Stimulated activated naive CD8-positive, alpha-beta T cell treated with anti-CD3 and anti-CD28 coated beads, Interleukin-15, Interleukin-2, amounts not matched to agents 100 ng/mL and 50 ng/mL, for 24 hours (primary cell): ENCODE measurements around the gene CBFA2T2.
A peak's percentile ranks its signal among the peaks of the same experiment; 100 is the strongest.

ENCODE experiments used
- H3K27ac Mint-ChIP-seq: one replicate; pipeline ENCODE4 v1.8.0; 2021; ENCODE audit warnings: mild to moderate bottlenecking, mixed read lengths
- H3K27me3 Mint-ChIP-seq: one replicate; pipeline ENCODE4 v1.8.0; 2021; ENCODE audit warnings: mixed read lengths
- H3K36me3 Mint-ChIP-seq: one replicate; pipeline ENCODE4 v1.8.0; 2021; ENCODE audit warnings: low read depth, mixed read lengths
- H3K4me1 Mint-ChIP-seq: one replicate; pipeline ENCODE4 v1.8.0; 2021; ENCODE audit warnings: low read depth, mixed read lengths
- H3K4me3 Mint-ChIP-seq: one replicate; pipeline ENCODE4 v1.8.0; 2021; ENCODE audit warnings: mild to moderate bottlenecking, mixed read lengths
- H3K9me3 Mint-ChIP-seq: one replicate; pipeline ENCODE4 v1.8.0; 2021; ENCODE audit warnings: mixed read lengths

CBFA2T2 gene

DNA sequence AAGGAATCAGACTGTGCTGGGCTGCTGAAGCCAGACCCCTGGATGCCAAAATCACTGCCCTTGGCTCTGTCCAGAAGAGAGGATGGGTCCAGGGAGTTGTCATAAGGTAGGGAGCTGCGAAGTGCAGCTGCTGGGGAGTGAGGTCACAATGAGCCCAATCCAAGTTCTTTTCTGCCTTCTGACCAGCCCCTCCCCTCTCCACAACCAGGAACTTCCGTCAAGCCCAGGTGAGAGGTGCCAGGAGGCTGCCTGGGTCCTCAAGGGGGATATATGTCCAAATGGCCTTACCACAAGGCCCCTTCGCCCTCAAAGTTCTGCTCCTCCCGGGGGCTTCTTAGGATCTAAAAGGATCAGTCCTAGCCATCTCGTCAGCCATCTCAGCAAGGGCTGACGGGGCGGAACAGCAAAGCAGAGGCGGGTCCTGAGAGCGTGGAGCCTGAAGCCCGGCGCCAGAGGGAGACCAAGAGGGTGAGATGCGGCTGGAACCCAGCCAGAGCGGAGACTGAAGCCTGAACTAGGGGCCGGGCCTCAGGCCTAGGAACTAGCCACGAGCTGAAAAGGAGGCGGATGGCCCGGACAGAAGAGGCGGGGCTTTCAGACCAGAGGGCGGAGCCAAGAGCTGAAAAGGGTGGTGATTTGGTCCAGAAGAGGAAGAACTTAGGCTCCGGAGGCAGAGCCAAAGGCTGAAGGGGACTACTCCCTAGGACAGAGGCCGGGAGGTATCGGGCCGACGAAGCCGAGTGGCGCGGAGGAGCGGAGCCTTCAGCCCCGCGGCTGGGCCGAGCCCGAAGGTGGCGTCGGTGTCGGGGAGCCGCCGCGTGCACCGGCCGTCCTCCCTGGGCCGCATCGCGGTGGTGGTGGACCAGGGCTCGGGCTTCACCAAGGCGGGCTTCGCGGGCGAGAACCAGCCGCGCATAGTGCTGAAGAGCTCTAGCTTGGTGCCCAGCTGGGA lies 176.7 kb downstream of the CBFA2T2 start, which contains the start of gene ACTL10:
Gene ACTL10 (plus strand): TSS at position 651 of the 952 bp plus-strand sequence. CDS start 555 bp downstream, outside the sequence.
- Mint-ChIP-seq H3K4me1 (peaks cover 37% of the 10 kb centered on the region), H3K27ac (peak within 1 kb of the TSS; percentile 95), H3K36me3 (peaks cover 4% of the 10 kb centered on the region), H3K9me3 (no peaks in the 10 kb centered on the region), H3K4me3 (peak within 1 kb of the TSS; percentile 91), H3K27me3 (no peaks in the 10 kb centered on the region)

DNA sequence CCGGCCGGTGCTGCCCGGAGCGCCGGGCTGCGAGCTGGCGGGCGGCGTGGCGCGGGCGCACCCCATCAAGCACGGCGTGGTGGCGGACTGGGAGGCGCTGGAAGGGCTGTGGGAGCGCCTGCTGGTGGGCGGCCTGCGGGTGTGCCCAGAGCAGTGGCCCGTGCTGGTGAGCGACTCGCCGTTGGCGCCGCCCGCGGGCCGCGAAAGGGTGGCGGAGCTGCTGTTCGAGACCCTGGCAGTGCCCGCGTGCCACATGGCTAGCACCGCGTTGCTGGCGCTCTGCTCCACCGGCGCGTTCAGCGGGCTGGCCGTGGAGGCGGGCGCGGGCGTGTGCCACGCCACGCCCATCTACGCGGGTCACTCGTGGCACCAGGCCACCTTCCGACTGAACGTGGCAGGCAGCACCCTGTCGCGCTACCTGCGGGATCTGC lies 177.4 kb downstream of the CBFA2T2 start:
- Mint-ChIP-seq H3K4me1 (peaks cover 37% of the 10 kb centered on the region), H3K36me3 (peaks cover 4% of the 10 kb centered on the region), H3K9me3 (no peaks in the 10 kb centered on the region), H3K27me3 (no peaks in the 10 kb centered on the region), H3K4me3 (peak overlapping the region; percentile 91), H3K27ac (peak overlapping the region; percentile 52)

DNA sequence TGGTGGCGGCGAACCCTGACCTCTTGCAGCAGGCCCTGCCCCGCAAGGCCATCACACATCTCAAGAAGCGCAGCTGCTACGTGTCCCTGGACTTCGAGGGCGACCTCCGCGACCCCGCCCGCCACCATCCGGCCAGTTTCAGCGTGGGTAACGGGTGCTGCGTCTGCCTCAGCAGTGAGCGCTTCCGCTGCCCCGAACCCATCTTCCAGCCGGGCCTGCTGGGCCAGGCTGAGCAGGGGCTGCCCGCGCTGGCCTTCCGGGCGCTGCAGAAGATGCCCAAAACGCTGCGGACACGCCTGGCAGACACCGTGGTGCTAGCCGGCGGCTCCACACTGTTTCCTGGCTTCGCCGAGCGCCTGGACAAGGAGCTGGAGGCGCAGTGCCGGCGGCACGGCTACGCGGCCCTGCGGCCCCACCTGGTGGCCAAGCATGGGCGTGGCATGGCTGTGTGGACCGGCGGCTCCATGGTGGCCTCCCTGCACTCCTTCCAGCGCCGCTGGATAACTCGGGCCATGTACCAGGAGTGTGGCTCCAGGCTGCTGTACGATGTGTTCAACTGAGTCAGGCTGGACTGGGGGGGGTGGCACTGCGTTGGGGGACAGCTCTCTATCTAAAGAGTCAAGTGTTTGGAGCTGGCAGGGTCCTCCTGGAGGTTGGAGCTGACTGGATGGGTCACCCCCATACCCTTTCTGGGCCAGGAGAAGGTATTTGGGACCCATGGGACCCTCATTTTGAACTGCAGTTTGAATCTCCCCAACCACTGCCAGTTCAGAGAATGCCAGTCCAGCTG lies 178.0 kb downstream of the CBFA2T2 start:
- no peaks in the 10 kb centered on the region for H3K27me3 Mint-ChIP-seq
- H3K4me3 Mint-ChIP-seq: peak overlapping the region; percentile 91
- H3K36me3 Mint-ChIP-seq: peaks cover 4% of the 10 kb centered on the region
- peaks cover 36% of the 10 kb centered on the region for H3K4me1 Mint-ChIP-seq
- no peaks in the 10 kb centered on the region for H3K9me3 Mint-ChIP-seq
- H3K27ac Mint-ChIP-seq: peak overlapping the region; percentile 52

DNA sequence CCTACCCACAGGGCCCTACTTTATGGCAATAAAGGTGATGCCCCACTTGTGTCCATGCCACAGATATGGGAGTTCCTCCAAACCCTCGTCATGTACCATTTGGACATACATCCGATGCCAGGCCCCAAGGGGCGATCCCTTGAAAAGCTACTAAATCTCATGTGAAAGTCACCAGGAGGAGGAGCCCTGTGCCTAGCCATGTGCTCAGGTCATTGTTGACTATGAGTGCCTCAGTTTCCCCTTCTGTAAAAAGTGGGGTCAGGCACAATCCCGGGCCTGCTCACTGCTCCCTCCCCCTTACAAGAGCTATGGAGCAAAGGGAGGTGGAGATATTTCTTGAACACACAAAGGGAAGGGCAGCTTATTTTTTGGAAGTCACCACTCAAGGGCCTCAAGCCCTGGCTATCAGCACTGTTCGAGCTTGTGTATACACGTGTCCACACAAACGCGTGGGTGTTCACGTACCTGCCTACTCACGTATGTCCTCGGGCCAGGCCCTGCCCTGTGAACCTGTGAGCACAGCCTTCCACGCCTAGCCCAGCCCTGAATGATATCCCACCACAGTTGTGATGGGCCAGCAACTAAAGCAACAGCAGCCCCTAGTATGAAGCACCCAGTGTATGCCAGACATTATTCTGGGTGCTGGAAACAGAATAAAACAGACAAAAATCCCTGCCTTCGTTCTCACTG lies 178.7 kb downstream of the CBFA2T2 start:
- peak overlapping the region; percentile 40 for H3K27ac Mint-ChIP-seq

DNA sequence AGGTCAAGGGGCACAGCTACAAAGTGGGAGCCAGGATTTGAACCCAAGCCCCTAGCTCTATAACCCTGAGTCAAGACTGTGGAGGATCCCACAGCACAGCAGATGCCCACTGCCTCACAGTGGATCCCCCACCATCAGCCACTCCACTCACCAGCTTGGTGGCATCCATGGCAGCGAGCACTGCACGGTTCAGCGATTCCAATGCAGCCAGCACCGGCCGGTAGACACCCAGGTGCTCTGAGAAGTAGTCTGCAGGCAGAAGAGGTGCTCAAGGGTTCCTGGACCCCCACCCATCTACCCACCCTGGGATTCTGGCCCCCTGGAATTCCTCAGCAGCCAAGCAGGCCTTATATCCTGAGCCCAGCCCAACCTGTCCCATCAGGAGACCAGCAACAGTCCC lies 179.3 kb downstream of the CBFA2T2 start:
- Mint-ChIP-seq H3K4me3 (peak overlapping the region; percentile 91), H3K9me3 (no peaks in the 10 kb centered on the region), H3K27ac (no peak overlapping the region), H3K36me3 (peaks cover 4% of the 10 kb centered on the region), H3K27me3 (no peaks in the 10 kb centered on the region), H3K4me1 (peaks cover 40% of the 10 kb centered on the region)

More for the DNA sequence above, 178.7 kb downstream of the CBFA2T2 start:
- Mint-ChIP-seq H3K4me3 (peak overlapping the region; percentile 91), H3K27me3 (no peaks in the 10 kb centered on the region), H3K9me3 (no peaks in the 10 kb centered on the region), H3K4me1 (peaks cover 40% of the 10 kb centered on the region), H3K36me3 (peaks cover 4% of the 10 kb centered on the region)

DNA sequence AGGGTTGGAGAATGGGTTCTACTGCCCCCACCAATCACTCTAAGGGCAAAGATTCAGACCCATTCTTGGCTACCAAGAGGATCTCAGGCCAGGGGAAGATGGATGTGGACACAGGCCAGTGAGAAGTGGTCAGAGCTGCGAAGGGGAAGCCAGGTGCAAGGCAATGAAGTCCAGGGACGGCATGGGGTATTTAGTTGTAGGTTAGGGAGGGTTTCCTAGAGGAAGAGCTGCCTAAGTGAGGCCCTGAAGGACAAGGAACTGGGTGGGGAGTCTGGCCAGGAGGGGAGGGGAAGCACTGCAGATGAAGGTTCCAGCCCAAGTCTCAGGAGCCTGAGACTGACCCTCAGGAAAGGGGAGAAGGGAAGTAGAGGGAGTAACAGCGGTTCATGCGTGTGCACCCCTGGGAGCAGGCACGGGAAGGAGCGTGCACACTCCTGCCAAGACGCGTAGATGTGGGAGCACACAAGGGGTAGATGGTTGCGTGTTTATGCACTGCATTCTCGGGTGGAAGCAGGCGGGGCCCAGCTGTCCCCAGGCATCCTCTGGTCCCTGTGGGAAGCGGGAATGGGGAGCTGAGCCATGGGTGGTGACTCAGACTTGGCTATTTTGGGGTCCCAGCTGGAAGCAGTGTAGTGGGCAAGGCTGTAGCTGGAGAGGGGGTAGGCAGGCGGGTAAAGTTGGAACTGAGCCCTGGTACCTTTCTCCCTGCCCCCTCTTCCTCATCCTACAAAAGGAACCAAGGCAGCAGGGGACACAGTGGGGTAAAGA lies 180.2 kb downstream of the CBFA2T2 start:
- no peaks in the 10 kb centered on the region for H3K27me3 Mint-ChIP-seq
- H3K36me3 Mint-ChIP-seq: peaks cover 4% of the 10 kb centered on the region
- H3K9me3 Mint-ChIP-seq: no peaks in the 10 kb centered on the region
- H3K4me3 Mint-ChIP-seq: no peak overlapping the region
- H3K27ac Mint-ChIP-seq: no peak overlapping the region
- peaks cover 37% of the 10 kb centered on the region for H3K4me1 Mint-ChIP-seq

DNA sequence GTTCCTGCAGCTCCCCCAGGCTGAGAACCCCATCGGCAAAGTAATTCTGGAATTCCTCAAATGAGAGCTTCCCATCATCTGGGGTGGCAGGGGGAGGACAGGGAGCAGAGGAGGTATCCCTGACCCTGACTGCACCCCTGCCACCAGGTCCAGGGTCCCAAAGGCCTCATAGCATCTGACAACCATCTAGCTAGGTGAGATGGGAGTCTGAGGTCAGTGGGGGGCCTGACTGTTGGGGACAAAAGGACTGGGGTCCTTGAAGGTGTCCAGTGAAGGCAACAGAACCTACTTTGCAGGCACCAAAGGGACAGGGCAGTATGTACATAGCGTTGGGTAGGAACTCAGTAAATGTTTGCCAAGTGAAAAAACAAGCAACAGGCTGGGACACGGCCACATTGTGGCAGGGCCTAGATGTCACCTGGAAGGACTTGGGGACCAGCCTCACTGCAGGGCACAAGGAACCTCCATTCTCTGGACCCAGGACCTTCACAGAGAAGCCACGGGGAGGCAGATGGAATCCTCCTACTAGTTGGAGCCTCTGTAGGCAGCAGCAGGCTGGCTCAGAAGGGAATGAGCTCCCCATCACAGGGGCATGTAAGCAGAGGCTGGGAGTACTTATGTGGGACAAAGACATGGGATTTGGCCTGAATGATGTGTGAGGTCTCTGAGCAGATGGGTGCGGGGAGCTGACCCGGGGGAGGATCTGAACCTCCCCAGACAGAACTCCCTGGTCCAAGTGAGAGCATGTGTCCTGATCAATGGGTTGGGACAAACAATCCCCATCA lies 181.0 kb downstream of the CBFA2T2 start:
- Mint-ChIP-seq H3K9me3 (no peaks in the 10 kb centered on the region), H3K4me1 (peaks cover 33% of the 10 kb centered on the region), H3K27me3 (no peaks in the 10 kb centered on the region), H3K36me3 (peaks cover 4% of the 10 kb centered on the region), H3K27ac (no peak overlapping the region), H3K4me3 (no peak overlapping the region)

DNA sequence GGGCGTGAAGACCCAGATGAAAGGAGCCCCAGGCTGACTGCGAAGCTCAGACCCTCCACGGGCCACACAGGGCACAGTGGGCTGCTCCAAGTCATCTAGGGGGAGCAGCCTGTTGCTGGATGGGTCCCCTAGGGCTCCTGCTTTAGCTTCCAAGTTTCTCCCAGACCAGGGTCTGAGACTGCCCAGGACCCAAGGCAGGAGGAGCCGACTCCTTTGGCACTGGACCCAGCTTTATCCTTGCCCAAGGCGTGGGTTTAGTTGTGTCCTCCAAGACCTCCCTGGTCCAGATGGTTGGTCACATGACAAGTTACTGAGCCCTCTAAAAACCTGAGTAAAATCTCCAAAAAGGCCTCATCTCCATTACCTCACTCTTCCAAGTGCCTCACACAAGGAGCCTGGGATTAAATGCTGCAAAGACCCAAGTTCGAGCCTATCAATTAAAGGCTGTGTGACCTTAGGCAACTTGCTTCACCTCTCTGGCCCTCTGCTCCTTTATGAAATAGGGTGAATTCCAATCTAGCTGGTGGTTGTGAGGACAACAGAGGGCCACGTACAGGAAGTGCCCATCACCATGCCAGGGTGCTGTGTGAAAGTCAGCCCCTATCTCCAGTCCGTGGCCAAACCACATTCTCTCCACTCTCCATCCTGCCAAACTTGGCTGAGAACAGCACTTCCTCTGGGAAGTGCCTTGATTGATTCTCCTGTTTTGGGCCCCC lies 181.8 kb downstream of the CBFA2T2 start:
- peaks cover 26% of the 10 kb centered on the region for H3K4me1 Mint-ChIP-seq
- no peaks in the 10 kb centered on the region for H3K27me3 Mint-ChIP-seq
- no peak overlapping the region for H3K27ac Mint-ChIP-seq
- no peak overlapping the region for H3K4me3 Mint-ChIP-seq
- H3K9me3 Mint-ChIP-seq: no peaks in the 10 kb centered on the region
- H3K36me3 Mint-ChIP-seq: peaks cover 9% of the 10 kb centered on the region

DNA sequence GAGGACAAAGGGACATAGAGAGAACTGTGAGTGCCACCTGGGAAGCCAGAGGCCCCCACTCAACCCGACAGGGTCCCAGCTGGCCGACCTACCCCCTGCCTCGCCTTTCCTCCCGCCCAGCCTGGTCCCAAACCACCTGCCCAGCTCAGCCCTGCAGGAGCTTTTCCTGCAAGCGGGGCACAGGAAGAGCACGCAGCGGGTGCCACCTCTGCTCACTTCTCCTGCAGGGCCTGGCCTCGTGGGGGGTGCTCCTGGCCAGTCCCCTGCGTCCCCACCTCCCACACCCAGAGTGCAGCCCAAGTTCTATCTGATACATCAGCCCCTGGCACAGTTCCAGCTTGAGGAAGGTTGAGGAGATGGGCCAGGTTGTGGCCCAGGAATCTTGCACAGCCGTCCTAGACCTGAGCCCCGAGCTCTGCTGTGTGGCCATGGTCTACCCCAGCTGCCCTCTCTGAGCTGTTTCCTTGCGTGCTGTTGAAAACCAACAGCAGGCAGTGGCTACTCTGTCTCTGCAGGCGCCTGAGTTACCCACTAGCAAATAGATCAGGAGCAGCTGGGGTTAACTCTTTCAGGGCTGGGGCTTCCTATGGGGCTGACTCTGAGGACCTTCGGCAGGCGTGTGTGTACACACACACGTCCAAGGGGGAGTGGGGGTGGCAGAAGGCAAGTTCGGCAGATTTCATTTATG lies 182.7 kb downstream of the CBFA2T2 start:
- Mint-ChIP-seq H3K27ac (no peak overlapping the region), H3K4me1 (peaks cover 25% of the 10 kb centered on the region)

DNA sequence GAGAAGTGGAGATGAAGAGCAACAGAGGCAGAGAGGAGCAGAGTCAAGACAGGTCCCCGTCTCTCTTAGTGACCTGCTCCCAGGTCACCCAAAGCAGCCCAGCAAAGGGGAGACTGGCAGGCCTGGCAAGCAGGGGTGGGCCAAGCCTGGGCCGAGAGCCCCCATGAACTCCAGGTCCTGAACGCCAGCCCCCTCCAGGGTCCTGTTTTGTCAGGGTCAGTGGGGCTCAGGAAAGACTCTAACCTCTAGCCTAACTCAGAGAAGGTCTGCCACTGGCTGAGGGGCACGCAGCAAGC lies 183.2 kb downstream of the CBFA2T2 start:
- no peak overlapping the region for H3K27ac Mint-ChIP-seq
- no peaks in the 10 kb centered on the region for H3K27me3 Mint-ChIP-seq
- peaks cover 17% of the 10 kb centered on the region for H3K36me3 Mint-ChIP-seq
- no peaks in the 10 kb centered on the region for H3K9me3 Mint-ChIP-seq
- peak overlapping the region; percentile 90 for H3K4me3 Mint-ChIP-seq
- peaks cover 25% of the 10 kb centered on the region for H3K4me1 Mint-ChIP-seq

More for the DNA sequence above, 182.7 kb downstream of the CBFA2T2 start:
- H3K36me3 Mint-ChIP-seq: peaks cover 13% of the 10 kb centered on the region
- H3K27me3 Mint-ChIP-seq: no peaks in the 10 kb centered on the region
- H3K9me3 Mint-ChIP-seq: no peaks in the 10 kb centered on the region
- peak overlapping the region; percentile 90 for H3K4me3 Mint-ChIP-seq

DNA sequence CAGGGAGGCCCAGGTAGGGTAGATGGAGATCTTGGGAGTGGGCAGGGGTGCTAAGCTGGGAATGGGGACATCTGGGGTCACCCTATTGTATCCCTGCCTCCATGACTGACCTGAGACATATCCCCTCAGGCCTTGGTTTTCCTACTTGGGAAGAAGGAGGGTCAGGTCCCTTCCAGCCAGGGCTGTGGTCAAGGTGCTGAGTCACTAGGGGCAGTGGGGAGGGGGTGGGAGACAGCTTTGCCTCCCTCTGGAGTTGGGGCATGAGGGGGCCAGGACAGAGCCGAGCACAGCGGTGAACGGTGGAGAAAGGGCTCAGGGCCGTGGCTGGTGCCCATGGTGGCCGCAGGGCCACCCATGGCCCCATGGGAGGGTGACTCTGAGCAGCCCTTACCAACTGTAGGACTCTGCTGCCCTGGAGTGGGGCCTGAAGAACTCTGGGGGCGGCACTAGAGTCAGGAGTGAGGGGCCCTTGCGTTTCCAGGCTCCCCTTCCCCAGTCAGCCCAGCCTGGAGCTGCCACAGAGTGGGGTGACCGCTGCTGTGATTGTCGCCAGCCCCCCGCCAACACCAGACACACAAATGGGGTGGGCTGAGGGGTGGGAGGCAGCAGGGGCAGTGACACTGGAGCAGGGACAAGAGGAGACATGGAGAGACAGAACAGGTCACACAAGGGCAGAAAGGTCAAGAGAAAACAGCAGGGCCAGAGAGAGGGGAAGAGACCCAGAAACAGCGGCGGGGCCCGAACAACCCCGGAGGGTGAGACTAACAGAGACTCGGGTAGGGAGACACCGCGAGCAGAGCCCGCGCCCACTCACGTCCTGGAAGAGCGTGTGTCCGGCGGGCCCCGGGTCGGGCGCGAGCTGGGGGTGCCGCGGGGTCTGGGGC lies 183.8 kb downstream of the CBFA2T2 start:
- Mint-ChIP-seq H3K9me3 (no peaks in the 10 kb centered on the region), H3K4me1 (peaks cover 20% of the 10 kb centered on the region), H3K27ac (peak overlapping the region; percentile 86), H3K4me3 (peak overlapping the region; percentile 90), H3K27me3 (no peaks in the 10 kb centered on the region), H3K36me3 (peaks cover 18% of the 10 kb centered on the region)
